NCI-H146 treated with DMSO at 0.1 percent for 48 hours (cell line): Measurements from ENCODE around the gene EIF2B5.

Experiments used
- DNase-seq: peaks from one replicate; lab custom pipeline; 2025; ENCODE audit not compliant: unreplicated experiment; lab: John Stamatoyannopoulos, UW

Gene EIF2B5

DNA sequence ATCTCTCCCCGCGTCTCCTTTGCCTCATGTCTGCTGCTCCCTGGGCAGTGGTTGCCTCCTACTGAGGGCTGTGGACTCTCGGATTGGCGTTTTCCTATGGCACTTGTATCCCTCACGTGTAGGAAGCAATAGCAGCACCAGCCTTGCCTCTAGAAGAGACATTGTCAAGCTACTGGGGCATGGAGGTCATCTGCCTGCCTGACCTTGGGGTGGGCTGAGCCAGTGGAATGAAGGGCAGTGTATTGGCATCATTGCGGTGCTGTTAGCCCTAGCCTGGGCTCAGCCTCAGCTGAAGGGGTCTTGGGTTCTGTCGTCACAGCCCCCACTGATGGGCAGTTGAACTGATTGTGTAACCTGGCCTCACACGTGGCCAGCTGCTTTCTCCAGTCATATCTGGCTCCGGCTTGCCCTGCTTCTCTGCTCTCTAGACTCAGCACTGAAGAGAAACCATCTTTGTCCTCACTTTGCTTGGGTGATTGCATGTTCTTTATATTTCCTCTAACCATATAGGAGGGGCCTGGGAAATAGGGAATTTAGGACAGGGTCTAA is 58.9 kb downstream of the EIF2B5 start:
- no peak for DNase-seq
